PC-9 (cell line): ENCODE data around the gene SPATA25. TPM values are rescaled to one million over a fixed set of nuclear protein-coding genes. Genes with fewer than 3 reads are reported as not detected.

Source experiments
- BruUV-seq: library from RNA; stranded (reverse); fragments of 400-500 nt; replicated peaks from 2 replicates; lab custom pipeline; 2021; lab: Mats Ljungman, UMichigan
- CTCF ChIA-PET: fragments of 300-600 bp; sonication (Branson Sonifier 250); formaldehyde crosslinking; loops from one replicate; lab custom pipeline; 2022; ENCODE audit warnings: antibody characterized with exemption; lab: Charles Lee
- POLR2A ChIA-PET: fragments of 300-600 bp; sonication (Branson Sonifier 250); formaldehyde crosslinking; loops from one replicate; lab custom pipeline; 2022; ENCODE audit warnings: antibody characterized with exemption; ENCODE audit not compliant: unreplicated experiment; lab: Charles Lee
- DNase-seq, 2 experiments: peaks; one replicate each; pipeline versions ENCODE4 v3.0.0 to v3.0.0-alpha.2; 2015 to 2022; ENCODE audit warnings: mixed read lengths in 1 of 2
- H2AFZ ChIP-seq: fragments of 200-600 bp; sonication (generic); 2 replicates; pipeline ENCODE4 v1.8.1; 2017; ENCODE audit warnings: antibody characterized with exemption
- H3F3A ChIP-seq: fragments of 200-600 bp; sonication (generic); 2 replicates; pipeline ENCODE4 v1.8.1; 2017; ENCODE audit warnings: antibody characterized with exemption, mild to moderate bottlenecking, low read depth; ENCODE audit not compliant: insufficient read depth
- H3K27ac ChIP-seq: fragments of 200-600 bp; sonication (generic); 2 replicates; pipeline ENCODE4 v1.6.1; 2016; ENCODE audit warnings: mixed run types
- H3K27me3 ChIP-seq: fragments of 200-600 bp; sonication (generic); 2 replicates; pipeline ENCODE4 v1.6.1; 2016; ENCODE audit warnings: low read depth, mixed run types; ENCODE audit not compliant: insufficient read depth
- H3K36me3 ChIP-seq: fragments of 200-600 bp; sonication (generic); 2 replicates; pipeline ENCODE4 v1.6.1; 2016; ENCODE audit warnings: low read depth, mixed run types
- H3K4me1 ChIP-seq: fragments of 200-600 bp; sonication (generic); replicated peaks from 2 replicates; pipeline ENCODE4 v1.6.1; 2016; ENCODE audit warnings: mixed run types; ENCODE audit not compliant: insufficient read depth
- H3K4me2 ChIP-seq: fragments of 200-600 bp; sonication (generic); 2 replicates; pipeline ENCODE4 v1.6.1; 2017; ENCODE audit warnings: mixed run types
- H3K4me3 ChIP-seq: fragments of 200-600 bp; sonication (generic); 2 replicates; pipeline ENCODE4 v1.6.1; 2016; ENCODE audit warnings: mixed run types
- H3K79me2 ChIP-seq: fragments of 200-600 bp; sonication (generic); 2 replicates; pipeline ENCODE4 v1.6.1; 2017; ENCODE audit warnings: low read depth, mixed run types
- H3K9me2 ChIP-seq: fragments of 200-600 bp; sonication (generic); 2 replicates; pipeline ENCODE4 v1.8.1; 2017; ENCODE audit warnings: mild to moderate bottlenecking; ENCODE audit not compliant: insufficient read depth
- H3K9me3 ChIP-seq: fragments of 200-600 bp; sonication (generic); 2 replicates; pipeline ENCODE4 v1.8.1; 2016; ENCODE audit warnings: low read depth; ENCODE audit not compliant: insufficient read depth
- H4K20me1 ChIP-seq: fragments of 200-600 bp; sonication (generic); 2 replicates; pipeline ENCODE4 v1.8.1; 2017; ENCODE audit not compliant: insufficient read depth
- CTCF ChIP-seq: fragments of 200-600 bp; sonication (generic); conservative IDR thresholded peaks from 2 replicates; pipeline ENCODE4 v1.6.1; 2017; ENCODE audit warnings: mixed run types, antibody characterized with exemption, mild to moderate bottlenecking, moderate library complexity
- EZH2 ChIP-seq: fragments of 200-600 bp; sonication (generic); IDR thresholded peaks from 2 replicates; pipeline ENCODE4 v1.8.0; 2017; ENCODE audit warnings: antibody characterized with exemption, low read depth
- intact Hi-C: fragments of 100-400 bp; cut with micrococcal nuclease; formaldehyde crosslinking; loops from one replicate; pipeline ENCODE4 v1.10.0; 2022; ENCODE audit not compliant: unreplicated experiment
- total RNA-seq: library from RNA; stranded (reverse); gene quantifications from 2 replicates; pipeline ENCODE4 v1.2.3, GENCODE V29; 2021

SPATA25 gene
- total RNA-seq, 1 experiment from 2014 or later, result 5.2 TPM

DNA sequence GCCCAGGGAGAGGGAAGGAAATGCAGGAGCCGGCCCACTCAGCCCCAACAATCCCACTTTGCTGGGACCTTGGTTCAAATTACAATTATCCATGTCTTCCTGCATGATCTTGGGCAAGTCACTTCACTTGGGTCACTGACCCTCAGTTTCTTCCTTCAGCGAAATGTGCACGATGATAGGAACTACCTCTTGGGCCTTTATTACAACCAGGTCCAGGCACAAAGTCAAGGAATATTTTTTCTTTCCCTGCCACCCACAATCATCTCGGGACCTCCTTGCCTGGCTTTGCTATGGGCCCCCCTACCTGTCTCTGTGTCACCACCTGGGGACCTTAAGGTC, 24.9 kb upstream of the SPATA25 start:
- peak overlapping the region; percentile 77 for H3K4me2 ChIP-seq
- peaks cover 23% of the 10 kb centered on the region for H3K4me1 ChIP-seq
- H2AFZ ChIP-seq, result peak overlapping the region; percentile 66
- peaks cover 18% of the 10 kb centered on the region for H3F3A ChIP-seq
- no peak for DNase-seq
- H4K20me1 ChIP-seq, result no peaks in the 10 kb centered on the region; the same call in 1 of the 2 replicates
- 0 out of 2 replicates have a peak, but pooled peaks cover 4% of the 10 kb centered on the region for H3K36me3 ChIP-seq
- H3K4me3 ChIP-seq, result peak overlapping the region; percentile 63
- H3K27me3 ChIP-seq, result no peaks in the 10 kb centered on the region
- H3K9me2 ChIP-seq, result no peaks in the 10 kb centered on the region
- intact Hi-C loops, result no loop called here
- ChIA-PET CTCF (no interaction called here), POLR2A (interaction anchor here (0.5 kb wide), 1 partner anchor 10 kb away, joined by 4 read pairs; no protein-coding TSS in a partner anchor)
- BruUV-seq, result no TSS peak
- no peak overlapping the region for H3K27ac ChIP-seq
- TF ChIP-seq CTCF (no peak), EZH2 (no peak)
- H3K79me2 ChIP-seq, result peaks cover 6% of the 10 kb centered on the region
- H3K9me3 ChIP-seq, result no peaks in the 10 kb centered on the region

DNA sequence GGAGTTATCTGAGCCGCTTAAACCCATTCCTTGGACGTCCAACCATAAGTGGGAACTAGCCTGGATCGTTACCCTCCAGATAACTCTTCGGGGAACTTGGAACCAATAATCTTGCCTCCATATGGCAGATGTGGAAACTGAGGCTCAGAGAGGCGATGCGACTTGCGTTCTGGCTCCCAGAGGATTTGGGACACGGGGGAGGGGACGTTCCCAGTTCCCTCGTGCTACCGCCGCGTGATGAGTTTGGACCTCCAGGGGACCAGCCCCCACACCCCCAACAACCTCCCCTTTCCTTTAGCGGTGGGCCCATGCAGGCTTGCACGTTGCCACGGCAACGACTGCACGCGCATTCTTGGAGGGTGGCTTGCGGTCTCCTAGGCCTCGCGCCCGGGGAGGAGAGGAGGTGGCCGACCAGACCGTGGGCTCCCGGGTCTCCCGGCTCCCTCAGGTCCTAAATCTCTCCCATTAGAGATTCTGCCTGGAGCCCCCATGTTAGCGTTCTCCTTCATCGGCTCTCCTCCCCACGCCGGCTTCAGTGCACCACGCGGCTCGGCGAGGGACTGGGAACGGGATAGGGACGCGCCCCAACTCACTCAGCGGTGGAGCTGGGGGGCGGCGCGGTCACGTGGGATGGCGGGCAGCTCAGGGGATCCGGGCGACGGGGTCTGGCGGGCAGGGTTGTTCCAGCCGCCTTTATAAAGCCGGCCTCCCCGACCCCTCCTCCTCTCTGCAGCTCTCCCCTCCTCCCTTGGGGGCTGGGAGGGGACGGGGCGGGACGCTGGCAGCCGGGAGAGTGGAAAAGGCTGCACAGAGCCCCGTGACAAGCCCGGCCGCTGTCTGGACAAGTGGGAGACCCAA, 24.3 kb upstream of the SPATA25 start, which contains the start of gene PLTP:
TSS of gene PLTP (minus strand) at position 670 of the 858 bp plus-strand sequence. CDS start 703 bp downstream, outside the sequence.
- H3K9me3 ChIP-seq, result no peaks in the 10 kb centered on the region
- H2AFZ ChIP-seq, result peak within 1 kb of the TSS; percentile 66
- H3K36me3 ChIP-seq, result 0 out of 2 replicates have a peak, but pooled peaks cover 4% of the 10 kb centered on the region
- BruUV-seq, result TSS peak; percentile 82
- intact Hi-C loops, result loop anchor here (2.0 kb wide), 1 partner anchor 23 kb away; the partner anchor contains the start of gene PCIF1
- POLR2A ChIA-PET, result interaction anchor here (0.5 to 0.6 kb wide), 3 partner anchors 11 to 886 kb away, joined by 3 to 4 read pairs (median 3); no protein-coding TSS in a partner anchor
- no peaks in the 10 kb centered on the region for H3K9me2 ChIP-seq
- CTCF ChIA-PET, result interaction anchor here (0.7 kb wide), 1 partner anchor 50 kb away, joined by 6 read pairs; no protein-coding TSS in a partner anchor
- H3K79me2 ChIP-seq, result peaks cover 6% of the 10 kb centered on the region
- no peaks in the 10 kb centered on the region for H3K27me3 ChIP-seq
- TF ChIP-seq CTCF, result no peak
- no peak for TF ChIP-seq EZH2
- H3K4me3 ChIP-seq, result peak within 1 kb of the TSS; percentile 63
- peaks cover 23% of the 10 kb centered on the region for H3F3A ChIP-seq
- peak; percentile 50 to 75 for DNase-seq
- H3K27ac ChIP-seq, result peak within 1 kb of the TSS; percentile 38
- H4K20me1 ChIP-seq, result no peaks in the 10 kb centered on the region; the same call in 1 of the 2 replicates
- H3K4me1 ChIP-seq, result peaks cover 22% of the 10 kb centered on the region
- H3K4me2 ChIP-seq, result peak within 1 kb of the TSS; percentile 77
